GM18951 (cell line): ENCODE measurements around the gene CCDC69.

Experiments
- POLR2A ChIP-seq: IDR thresholded peaks from 4 replicates; pipeline ENCODE4 v1.6.1; 2011; ENCODE audit warnings: mild to moderate bottlenecking; ENCODE audit not compliant: insufficient read length, insufficient read depth; ENCODE audit errors: extremely low read depth
- in situ Hi-C: fragments of 300-500 bp; cut with MboI; formaldehyde crosslinking; loops from one replicate; pipeline ENCODE4 v1.12.0; 2022; ENCODE audit warnings: low sequenced_read_pairs, mixed read lengths, inconsistent platforms; ENCODE audit not compliant: unreplicated experiment

CCDC69 gene

DNA sequence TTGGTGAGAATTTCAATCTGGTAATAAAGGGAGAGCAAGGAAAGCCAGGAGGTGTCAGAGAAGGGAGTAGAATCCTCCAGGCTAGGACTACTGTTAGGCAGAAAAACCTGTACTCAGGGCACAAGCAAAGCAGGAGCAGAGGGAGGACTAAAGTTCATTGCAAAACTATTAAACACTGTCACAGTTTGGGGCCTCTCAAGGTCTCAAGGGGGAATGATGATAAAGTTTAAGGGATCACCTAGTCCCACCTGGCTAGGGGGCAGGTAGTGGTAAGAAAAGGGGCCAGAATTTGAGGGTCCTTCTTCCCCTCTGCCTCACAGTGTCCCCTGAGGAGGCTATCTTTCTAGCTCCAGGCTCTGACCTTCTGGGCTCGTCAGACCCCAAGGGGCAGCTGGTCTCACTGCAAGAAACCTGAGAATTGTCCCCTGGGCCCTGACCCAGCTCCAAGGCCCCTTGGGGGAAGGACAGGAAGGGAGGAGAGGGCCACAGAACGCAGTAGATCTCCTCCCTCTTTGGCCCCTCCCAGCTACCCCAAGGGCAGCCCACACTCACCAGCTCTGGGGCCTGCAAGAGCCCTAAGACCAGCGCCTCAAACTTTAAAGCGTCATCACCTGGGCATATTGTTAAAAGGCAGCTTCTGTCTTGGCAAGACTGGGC lies 974 bp downstream of the CCDC69 start:
- in situ Hi-C loops: no loop called here
- TF ChIP-seq POLR2A: peak; percentile 58

GRCh38 chr5:151222054-151222789 lies 1.7 kb downstream of the CCDC69 start:
- TF ChIP-seq POLR2A: no peak
- in situ Hi-C loops: no loop called here

DNA sequence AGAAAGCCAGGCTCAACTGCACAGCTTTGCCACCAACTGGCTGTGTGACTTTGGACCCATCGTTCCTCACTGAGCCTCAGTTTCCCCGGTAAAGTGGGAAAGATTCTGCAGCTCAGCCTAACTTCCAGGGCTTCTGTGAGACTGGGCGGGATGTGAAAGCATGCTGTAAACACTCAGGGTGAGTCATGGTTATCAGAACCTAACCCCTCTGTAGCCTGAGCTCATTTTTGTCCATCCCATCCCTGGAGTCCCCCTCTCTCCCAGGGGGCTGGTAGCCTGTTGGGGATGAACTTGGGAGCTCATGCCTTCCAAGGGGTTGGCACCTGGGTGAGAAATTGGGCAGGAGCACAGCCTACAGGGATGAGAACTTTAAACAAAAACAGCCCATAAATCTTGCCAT lies 2.3 kb downstream of the CCDC69 start:
- no peak for TF ChIP-seq POLR2A

GRCh38 chr5:151219789-151220188 lies 4.1 kb downstream of the CCDC69 start:
- in situ Hi-C loops: no loop called here
- TF ChIP-seq POLR2A: no peak

More for the DNA sequence above, 2.3 kb downstream of the CCDC69 start:
- in situ Hi-C loops: no loop called here

GRCh38 chr5:151219138-151219537 lies 4.8 kb downstream of the CCDC69 start:
- in situ Hi-C loops: no loop called here
- TF ChIP-seq POLR2A: no peak

- in situ Hi-C loops: no loop called here
- no peak for TF ChIP-seq POLR2A
Observed at GRCh38 chr5:151218177-151218576, 5.7 kb downstream of the CCDC69 start.

- TF ChIP-seq POLR2A: no peak
- in situ Hi-C loops: no loop called here
Observed at GRCh38 chr5:151216781-151217180, 7.1 kb downstream of the CCDC69 start.

GRCh38 chr5:151215546-151215880 lies 8.4 kb downstream of the CCDC69 start:
- TF ChIP-seq POLR2A: no peak
- in situ Hi-C loops: no loop called here

- in situ Hi-C loops: no loop called here
- peak; percentile 56 for TF ChIP-seq POLR2A
Observed at GRCh38 chr5:151214614-151215545, 9.0 kb downstream of the CCDC69 start.

DNA sequence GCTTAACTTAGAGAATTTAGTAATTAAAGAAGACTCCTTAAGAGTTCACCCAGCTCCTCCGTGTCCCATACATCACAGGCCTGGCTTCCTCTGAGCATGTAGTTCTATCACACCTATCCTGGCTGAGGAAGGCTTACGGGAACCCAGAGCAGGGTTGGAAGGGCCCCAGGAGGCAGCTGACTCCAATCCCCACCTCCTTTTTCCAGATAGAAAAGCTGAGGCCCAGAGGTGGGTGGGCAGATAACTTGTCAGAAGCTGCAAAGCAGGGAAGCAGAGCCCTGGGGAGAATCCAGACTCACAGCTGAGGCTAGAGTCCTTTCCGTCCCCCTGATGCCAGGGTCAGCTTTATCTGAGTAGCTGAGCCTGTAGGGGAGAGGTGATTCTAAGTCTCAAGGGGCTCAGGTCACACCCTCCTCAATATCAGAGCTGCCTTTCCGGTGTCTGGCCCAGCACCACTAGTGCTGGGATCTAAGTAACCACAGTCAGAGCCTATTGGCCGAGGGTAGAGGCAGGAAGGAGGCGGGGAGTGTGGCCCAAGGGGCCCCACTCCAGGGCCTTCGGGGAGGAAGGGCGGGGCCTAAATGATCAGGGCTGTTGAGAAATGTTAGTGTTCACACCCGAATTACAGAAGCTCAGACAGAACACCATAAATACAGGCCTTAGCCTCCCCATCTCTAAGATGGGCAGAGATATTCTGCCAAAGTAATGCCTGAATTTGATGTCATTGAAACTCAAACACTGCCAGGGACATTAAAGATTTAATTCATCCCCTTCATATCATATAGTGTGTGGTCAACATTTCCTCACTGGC lies 9.9 kb downstream of the CCDC69 start:
- peak; percentile 90 for TF ChIP-seq POLR2A
- in situ Hi-C loops: no loop called here

GRCh38 chr5:151212406-151212798 lies 11.5 kb downstream of the CCDC69 start:
- no peak for TF ChIP-seq POLR2A
- in situ Hi-C loops: no loop called here

DNA sequence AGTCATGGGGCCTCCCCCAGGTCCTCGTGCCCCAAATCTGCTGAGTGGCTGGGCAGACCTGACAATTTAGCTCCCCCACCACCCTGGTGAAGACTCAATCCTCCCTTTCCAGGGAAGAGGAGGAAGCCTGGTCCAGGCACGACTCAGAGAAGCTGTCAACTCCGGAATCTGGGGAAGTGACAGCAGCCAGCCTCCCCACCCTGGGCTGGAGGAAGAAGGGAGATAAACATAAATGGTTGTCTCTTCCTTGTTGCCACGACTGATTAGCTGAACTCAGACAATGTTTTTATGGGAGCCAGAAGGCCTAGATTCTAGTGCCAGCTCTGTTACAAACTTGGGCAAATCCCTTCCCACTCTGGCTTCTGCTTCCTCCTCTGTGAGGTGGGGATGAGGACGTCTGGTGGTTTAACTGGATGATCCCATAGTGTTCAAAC lies 15.4 kb downstream of the CCDC69 start:
- in situ Hi-C loops: no loop called here
- no peak for TF ChIP-seq POLR2A
